Urinary bladder (tissue), 4 donors: ENCODE results near the gene GADD45A. TPM values are rescaled to one million over a fixed set of nuclear protein-coding genes. Genes with fewer than 3 reads are reported as not detected.

Source experiments
- DNase-seq: peaks from one replicate; pipeline ENCODE4 v3.0.0-alpha.2; 2015; ENCODE audit errors: extremely low spot score
- H3K27ac ChIP-seq: one replicate; pipeline ENCODE4 v1.5.1; 2013; ENCODE audit warnings: low read depth, mild to moderate bottlenecking, moderate library complexity
- H3K36me3 ChIP-seq: one replicate; pipeline ENCODE4 v1.6.1; 2013; ENCODE audit warnings: mild to moderate bottlenecking, moderate library complexity; ENCODE audit not compliant: insufficient read depth
- H3K4me1 ChIP-seq: one replicate; pipeline ENCODE4 v1.6.1; 2013; ENCODE audit warnings: mild to moderate bottlenecking, moderate library complexity; ENCODE audit not compliant: insufficient read depth
- H3K4me3 ChIP-seq: one replicate; pipeline ENCODE4 v1.5.1; 2013; ENCODE audit warnings: low read depth, low read length
- WGBS: extraction: QIAGEN DNeasy Blood & Tissue Kit; methylation state at CpG from one replicate; pipeline ENCODE4 v1.1.7; 2013; 5-methylcytosine and 5-hydroxymethylcytosine counted together
- polyA plus RNA-seq: library from polyadenylated mRNA; stranded (reverse); fragments of 200-250 nt; gene quantifications from one replicate; pipeline ENCODE4 v1.2.3, GENCODE V29; 2013
- total RNA-seq: library from RNA; depleted of rRNA; stranded (reverse); fragments of >200 nt; gene quantifications from one replicate; pipeline ENCODE4 v1.2.3, GENCODE V29; 2014
- donor health status: healthy with polysubstance abuse.
- donor health status: healthy.

Gene GADD45A
- total and polyA plus RNA-seq, 2 donors: 7.2 to 38.5 TPM

DNA sequence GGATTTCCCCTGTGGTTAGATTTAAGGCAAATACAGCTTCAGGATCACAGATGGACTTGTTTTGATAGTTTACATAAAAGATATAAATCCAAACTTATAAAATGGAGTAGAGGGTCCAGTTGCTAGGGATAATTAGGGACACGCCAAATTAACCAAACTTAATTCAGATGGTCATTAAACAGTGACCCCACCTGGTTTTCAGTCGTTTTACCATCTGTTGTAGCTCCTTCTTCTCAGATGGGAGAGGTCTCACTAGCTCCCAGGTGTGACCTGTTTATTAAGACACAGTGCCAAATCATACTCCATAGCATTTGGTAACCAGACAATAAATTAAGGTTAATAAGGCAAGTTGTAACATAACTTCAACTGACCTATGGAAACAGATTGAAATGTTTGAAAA, 8.1 kb upstream of the GADD45A start:
- H3K4me3 ChIP-seq: no peak overlapping the region
- no peaks in the 10 kb centered on the region for H3K36me3 ChIP-seq
- no peaks in the 10 kb centered on the region for H3K4me1 ChIP-seq
- no peak overlapping the region for H3K27ac ChIP-seq
- 69% methylated on average over 2 of the region's 2 CpGs for whole genome bisulfite sequencing
- no peak for DNase-seq

DNA sequence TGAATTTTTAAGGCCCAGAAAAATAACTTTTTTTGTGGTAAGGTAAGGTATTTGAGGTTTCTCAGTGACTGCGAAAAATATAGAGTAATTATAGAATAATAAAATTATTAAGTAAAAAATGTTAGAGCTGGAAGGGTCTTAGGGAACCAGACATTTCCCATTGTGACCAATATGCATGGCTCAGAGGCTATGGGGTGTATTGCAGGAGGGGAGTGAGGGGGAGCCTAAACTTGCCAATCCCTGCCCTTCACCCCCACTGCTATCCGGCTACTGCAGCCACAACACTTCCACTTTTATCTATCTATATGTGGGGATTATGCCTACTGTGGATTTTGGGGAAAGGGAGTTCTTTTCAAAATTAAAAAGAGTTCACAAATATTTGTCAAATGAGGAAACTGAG, 7.6 kb upstream of the GADD45A start:
- Histone ChIP-seq H3K4me1 (no peaks in the 10 kb centered on the region), H3K27ac (no peak overlapping the region), H3K36me3 (no peaks in the 10 kb centered on the region), H3K4me3 (no peak overlapping the region)
- WGBS: 94% methylated on average over 2 of the region's 2 CpGs
- no peak for DNase-seq

DNA sequence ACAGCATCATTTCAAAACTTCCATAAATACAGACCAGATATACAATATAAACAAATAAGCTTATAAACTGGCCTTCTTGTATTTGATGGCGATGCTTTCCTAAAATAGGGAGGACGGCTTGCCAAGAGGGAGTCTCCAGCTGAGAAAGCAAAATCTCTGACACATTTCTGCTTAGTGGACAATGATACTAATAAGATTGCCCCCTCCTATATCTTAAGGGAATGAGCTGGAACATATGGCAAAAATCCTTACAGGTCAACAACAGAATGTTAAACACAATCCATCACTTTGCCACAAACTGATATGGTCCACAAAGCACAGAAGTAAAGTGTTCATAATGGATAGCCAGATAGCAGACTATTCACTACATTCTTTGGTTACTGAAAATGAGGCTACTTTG, 7.1 kb upstream of the GADD45A start:
- WGBS: 51% methylated on average over 2 of the region's 2 CpGs
- H3K4me1 ChIP-seq: no peaks in the 10 kb centered on the region
- H3K27ac ChIP-seq: no peak overlapping the region
- H3K36me3 ChIP-seq: no peaks in the 10 kb centered on the region
- no peak overlapping the region for H3K4me3 ChIP-seq
- DNase-seq: no peak

DNA sequence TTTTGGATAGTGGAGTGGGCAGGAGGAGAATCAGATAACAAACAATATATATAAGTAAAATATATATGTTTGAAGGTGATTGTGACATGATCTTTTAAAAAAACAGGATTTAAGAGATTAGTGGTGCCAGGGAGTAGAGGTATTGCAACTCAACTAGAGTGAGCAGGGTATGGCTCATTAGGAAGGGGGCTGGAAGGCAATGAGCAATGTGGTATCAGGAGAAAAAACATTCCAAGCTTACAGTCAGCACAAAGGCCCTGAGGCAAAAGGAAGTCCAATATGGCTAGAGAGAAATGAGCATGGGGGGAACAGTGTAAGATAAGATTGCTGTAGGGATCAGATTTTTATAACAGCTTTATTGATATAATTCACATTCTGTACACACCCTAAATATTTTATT, 5.3 kb upstream of the GADD45A start:
- DNase-seq: no peak

DNA sequence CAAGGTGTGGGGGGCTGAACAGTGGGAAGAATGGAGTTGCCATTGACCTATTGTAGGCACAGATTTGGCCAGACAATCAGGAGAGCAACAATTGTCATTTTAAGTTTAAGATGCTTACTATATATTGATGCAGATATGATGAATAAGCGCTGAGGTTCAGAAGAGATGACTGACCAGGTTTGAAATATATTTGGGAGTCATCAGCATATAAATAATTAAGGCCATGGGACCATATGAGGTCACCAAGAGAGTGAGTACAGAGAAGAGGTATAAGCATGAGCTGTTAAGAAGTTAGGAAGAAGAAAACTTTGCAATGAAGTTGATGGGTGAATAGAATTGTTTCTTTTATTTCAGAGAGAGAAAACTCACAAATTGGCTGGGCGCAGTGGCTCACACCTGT, 4.5 kb upstream of the GADD45A start:
- DNase-seq: no peak
- Histone ChIP-seq H3K4me1 (no peaks in the 10 kb centered on the region), H3K36me3 (no peaks in the 10 kb centered on the region), H3K4me3 (no peak overlapping the region), H3K27ac (no peak overlapping the region)
- 98% methylated on average over 2 of the region's 2 CpGs for WGBS

More for the DNA sequence above, 5.3 kb upstream of the GADD45A start:
- Histone ChIP-seq H3K27ac (no peak overlapping the region), H3K4me1 (no peaks in the 10 kb centered on the region), H3K36me3 (no peaks in the 10 kb centered on the region), H3K4me3 (no peak overlapping the region)

DNA sequence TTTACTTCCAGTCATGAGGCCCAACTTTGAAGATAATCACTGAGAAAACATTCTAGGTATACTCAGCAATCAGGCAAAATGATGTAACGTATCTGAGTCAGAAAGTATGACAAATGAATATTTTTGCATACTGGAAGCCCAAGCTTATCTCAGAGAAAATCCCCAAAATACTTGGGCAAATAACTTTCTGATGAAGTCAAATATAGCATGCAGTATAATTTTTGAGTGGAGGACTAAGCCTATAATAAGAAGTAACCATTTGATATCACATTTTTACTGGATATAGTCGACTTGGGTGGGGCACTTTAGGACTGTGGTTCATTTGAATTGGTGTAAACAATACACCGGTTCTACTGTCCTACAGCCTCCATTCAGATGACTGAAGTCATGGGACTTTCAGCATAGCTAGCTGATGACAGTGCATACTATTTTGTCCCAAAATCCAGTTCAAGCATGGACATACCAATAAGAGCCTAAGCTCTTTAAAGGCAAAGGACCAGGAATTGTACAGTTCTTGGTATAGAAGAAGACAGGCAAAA, 2.3 kb upstream of the GADD45A start:
- H3K36me3 ChIP-seq: no peaks in the 10 kb centered on the region
- H3K4me3 ChIP-seq: no peak overlapping the region
- no peaks in the 10 kb centered on the region for H3K4me1 ChIP-seq
- 29% methylated on average over 3 of the region's 3 CpGs for WGBS
- no peak for DNase-seq
- no peak overlapping the region for H3K27ac ChIP-seq

DNA sequence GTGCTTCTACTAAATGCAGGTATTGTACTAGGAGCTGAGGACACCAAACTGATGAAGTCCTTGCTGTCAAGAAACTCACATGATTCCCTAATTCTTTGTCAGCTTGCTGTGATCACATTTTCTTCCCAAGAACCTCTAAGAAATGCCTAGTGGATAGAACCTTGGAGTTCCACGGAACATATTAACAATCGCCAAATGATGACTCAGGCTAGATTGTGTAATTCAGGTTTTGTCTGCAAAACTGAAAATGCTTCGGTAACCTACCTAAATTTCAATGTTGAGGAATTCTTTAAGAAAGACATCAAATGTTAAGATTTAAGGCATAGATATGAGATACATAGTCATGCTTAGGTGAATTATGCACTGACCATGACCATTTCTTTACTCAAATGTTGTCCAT, 1.7 kb upstream of the GADD45A start:
- Histone ChIP-seq H3K27ac (no peak overlapping the region), H3K36me3 (no peaks in the 10 kb centered on the region), H3K4me3 (no peak overlapping the region), H3K4me1 (no peaks in the 10 kb centered on the region)
- WGBS: 44% methylated on average over 3 of the region's 3 CpGs
- DNase-seq: no peak

DNA sequence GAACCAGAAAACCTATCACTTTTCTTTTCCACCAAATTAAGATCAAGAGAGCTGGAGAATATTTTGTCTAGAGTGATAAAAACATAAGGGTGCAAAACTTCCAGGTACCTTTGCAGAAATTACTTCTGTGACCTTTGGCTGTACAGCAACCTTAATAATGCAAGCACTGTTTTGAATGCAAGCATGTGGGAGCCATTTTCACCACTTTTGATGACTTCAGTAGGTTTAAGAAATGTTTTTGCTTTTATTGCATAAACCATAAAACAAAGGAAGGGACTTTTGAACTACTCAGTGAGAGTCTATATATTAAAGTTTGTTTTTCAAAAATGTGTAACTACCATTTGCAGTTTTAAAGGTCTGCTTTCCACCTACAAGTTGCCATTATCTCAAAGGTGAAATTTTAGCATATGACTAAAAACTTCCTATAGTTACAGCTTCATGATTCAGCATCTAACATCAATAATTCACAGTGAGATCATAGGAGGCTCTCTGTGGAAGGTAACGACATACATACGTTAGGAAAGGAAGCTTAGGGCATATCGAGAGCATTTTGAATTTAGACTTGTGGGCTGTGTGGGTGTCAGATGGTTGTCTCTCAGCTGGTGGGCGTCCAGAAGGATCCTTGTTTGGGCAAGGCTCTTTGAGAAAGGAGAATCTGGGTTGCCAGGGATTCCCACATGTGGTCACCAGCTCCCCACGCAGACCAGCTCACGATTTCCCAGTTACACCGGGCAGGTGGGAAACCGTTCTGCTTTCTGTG, 1.1 kb upstream of the GADD45A start:
- Histone ChIP-seq H3K27ac (no peak overlapping the region), H3K4me3 (peak overlapping the region; percentile 21), H3K36me3 (peaks cover 2% of the 10 kb centered on the region), H3K4me1 (no peaks in the 10 kb centered on the region)
- no peak for DNase-seq
- 24% methylated on average over 8 of the region's 8 CpGs for WGBS

DNA sequence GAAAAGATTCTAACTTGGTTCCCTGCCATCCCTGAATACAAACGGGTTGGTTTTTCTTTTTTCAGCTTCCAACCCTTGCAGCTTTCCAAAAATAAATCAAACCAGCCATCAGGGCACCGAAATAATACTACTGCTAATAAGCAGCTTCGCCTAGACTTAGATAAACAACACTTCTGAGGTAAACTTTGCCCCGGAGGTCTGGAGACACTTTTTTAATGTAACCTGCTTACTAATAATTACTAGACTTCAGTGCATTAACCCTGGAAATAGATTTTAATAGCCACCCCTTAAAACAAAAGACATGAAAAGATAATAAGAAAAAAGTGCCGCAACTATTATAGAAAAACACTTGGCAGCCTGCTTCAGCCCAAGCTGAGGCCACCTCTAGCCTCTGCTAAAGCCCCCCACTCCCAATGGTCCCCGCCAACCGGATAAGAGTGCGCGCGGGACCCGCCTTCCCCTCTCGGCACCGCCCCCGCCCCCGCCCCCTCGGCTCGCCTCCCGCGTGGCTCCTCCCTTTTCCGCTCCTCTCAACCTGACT, 405 bp upstream of the GADD45A start:
- Histone ChIP-seq H3K27ac (no peak overlapping the region), H3K4me1 (no peaks in the 10 kb centered on the region), H3K4me3 (peak overlapping the region; percentile 21), H3K36me3 (peaks cover 2% of the 10 kb centered on the region)
- no peak for DNase-seq
- 2% methylated on average over 20 of the region's 20 CpGs for WGBS

DNA sequence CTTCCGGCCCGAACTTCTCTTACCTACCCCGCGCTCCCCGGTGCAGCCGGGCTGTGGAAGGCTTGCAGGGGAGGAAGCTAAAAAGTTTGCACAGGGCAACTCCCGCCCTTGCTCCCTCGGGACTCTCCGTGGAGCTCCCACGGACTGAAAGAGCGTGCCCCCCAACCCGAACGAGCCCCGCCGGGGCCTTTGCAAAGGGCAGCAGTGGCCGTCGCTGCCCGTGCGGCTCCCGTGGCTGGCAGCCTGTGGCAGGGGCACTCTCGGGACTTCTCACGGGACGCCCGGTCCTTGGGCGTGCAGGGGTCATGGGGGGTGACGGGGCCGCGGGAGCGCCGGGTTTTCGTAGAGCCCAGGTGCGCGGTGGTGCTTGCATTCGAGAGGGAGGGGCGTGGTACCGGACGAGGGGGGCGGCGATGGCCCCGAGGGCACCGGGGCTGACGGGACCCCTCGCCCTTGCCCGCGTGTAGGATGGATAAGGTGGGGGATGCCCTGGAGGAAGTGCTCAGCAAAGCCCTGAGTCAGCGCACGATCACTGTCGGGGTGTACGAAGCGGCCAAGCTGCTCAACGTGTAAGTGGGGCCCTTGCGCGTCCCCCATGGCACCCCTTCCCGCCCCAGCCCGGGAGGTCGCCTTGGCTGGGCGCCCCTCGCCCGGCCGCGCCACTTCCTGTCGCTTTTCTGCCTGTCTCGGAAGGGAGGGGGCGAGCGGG, 711 bp downstream of the GADD45A start:
- H3K36me3 ChIP-seq: peaks cover 2% of the 10 kb centered on the region
- no peaks in the 10 kb centered on the region for H3K4me1 ChIP-seq
- H3K27ac ChIP-seq: peak overlapping the region; percentile 98
- DNase-seq: no peak
- WGBS: under 1% methylated on average over 65 of the region's 65 CpGs
- H3K4me3 ChIP-seq: peak overlapping the region; percentile 72

DNA sequence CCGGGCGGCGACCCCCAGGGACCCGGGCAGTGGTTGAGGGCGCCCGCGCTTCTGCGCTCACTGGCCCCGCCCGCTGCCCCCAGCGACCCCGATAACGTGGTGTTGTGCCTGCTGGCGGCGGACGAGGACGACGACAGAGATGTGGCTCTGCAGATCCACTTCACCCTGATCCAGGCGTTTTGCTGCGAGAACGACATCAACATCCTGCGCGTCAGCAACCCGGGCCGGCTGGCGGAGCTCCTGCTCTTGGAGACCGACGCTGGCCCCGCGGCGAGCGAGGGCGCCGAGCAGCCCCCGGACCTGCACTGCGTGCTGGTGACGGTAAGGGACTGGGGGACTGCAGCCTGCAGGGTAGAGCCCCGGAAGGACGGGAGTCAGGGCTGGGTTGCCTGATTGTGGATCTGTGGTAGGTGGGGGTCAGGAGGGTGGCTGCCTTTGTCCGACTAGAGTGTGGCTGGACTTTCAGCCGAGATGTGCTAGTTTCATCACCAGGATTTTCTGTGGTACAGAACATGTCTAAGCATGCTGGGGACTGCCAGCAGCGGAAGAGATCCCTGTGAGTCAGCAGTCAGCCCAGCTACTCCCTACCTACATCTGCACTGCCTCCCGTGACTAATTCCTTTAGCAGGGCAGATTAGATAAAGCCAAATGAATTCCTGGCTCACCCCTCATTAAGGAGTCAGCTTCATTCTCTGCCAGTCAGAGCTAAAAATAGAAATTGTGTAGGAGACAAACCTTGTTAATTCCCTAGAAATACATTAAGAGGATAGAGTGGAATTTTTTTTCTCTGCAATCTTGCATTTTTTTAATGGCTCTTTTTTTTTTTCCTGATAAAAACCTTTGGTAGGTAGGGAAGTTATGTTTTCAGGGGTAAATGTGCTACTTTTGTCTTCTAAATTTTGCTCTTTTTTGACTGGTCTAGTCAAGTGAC, 1.5 kb downstream of the GADD45A start:
- Histone ChIP-seq H3K4me1 (no peaks in the 10 kb centered on the region), H3K4me3 (peak overlapping the region; percentile 72), H3K27ac (peak overlapping the region; percentile 98), H3K36me3 (peaks cover 2% of the 10 kb centered on the region)
- peak; percentile 70 for DNase-seq
- WGBS: under 1% methylated on average over 43 of the region's 43 CpGs

DNA sequence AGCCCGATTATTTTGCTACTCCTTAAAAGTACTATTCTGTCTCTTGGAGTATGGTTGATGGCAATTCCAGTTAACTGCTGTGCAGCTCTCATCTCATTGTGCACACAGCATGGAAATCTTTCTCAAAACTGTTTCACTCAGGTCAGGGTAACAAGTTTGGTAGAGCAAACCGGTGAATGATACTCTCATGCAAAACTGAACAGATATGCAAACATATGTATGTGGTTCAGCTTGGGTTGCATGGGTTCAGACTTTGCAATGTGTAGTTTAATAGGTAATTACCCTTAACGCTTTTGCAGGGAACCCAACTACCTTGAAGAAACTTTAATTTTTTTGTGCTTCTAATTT, 2.2 kb downstream of the GADD45A start:
- Histone ChIP-seq H3K36me3 (peaks cover 2% of the 10 kb centered on the region), H3K4me1 (no peaks in the 10 kb centered on the region), H3K4me3 (no peak overlapping the region), H3K27ac (no peak overlapping the region)
- 59% methylated on average over 3 of the region's 3 CpGs for WGBS
- DNase-seq: no peak

DNA sequence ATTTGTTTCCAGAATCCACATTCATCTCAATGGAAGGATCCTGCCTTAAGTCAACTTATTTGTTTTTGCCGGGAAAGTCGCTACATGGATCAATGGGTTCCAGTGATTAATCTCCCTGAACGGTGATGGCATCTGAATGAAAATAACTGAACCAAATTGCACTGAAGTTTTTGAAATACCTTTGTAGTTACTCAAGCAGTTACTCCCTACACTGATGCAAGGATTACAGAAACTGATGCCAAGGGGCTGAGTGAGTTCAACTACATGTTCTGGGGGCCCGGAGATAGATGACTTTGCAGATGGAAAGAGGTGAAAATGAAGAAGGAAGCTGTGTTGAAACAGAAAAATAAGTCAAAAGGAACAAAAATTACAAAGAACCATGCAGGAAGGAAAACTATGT, 2.6 kb downstream of the GADD45A start:
- WGBS: 70% methylated on average over 4 of the region's 4 CpGs
- Histone ChIP-seq H3K27ac (no peak overlapping the region), H3K36me3 (peaks cover 2% of the 10 kb centered on the region)

More for the DNA sequence above, 2.6 kb downstream of the GADD45A start:
- no peak for DNase-seq
- Histone ChIP-seq H3K4me3 (no peak overlapping the region), H3K4me1 (no peaks in the 10 kb centered on the region)
